ENCODE results near the gene HLA-G. TPM values are rescaled to one million over a fixed set of nuclear protein-coding genes. Genes with fewer than 3 reads are reported as not detected.
A peak's percentile ranks its signal among the peaks of the same experiment; 100 is the strongest.

The HLA-G gene
- total and polyA plus RNA-seq, 9 of the 15 experiments (the other 6 are each of a cell fraction or from before 2014, with no cell fraction given) = 0.13 TPM; not detected in 8

GRCh38 chr6:29815118-29815750, 12.4 kb upstream of the HLA-G start (continued):
- no peak for TF ChIP-seq ZNF395 (CRISPR knock-in tag; IDR thresholded peaks at IDR 0.05)
- TF ChIP-seq ZNF75A (CRISPR knock-in tag; IDR thresholded peaks at IDR 0.05) = no peak
- no peak for TF ChIP-seq ARID3B (CRISPR knock-in tag; IDR thresholded peaks at IDR 0.05; ENCODE audit: borderline replicate concordance)
- TF ChIP-seq ZNF512 (tag; IDR thresholded peaks at IDR 0.05) = no peak
- no peak for TF ChIP-seq FOSL1 (tag; conservative IDR thresholded peaks at IDR 0.05)
- no peak for TF ChIP-seq UBTF (IDR thresholded peaks at IDR 0.05; ENCODE audit: borderline replicate concordance in 1 of 2, low read depth in 2 of 2, low read length in 2 of 2)
- TF ChIP-seq RAD21 (CRISPR knock-in tag; conservative IDR thresholded peaks at IDR 0.05 in 1 of 2, IDR thresholded peaks at IDR 0.05 in 1 of 2) = no peak
- no peak for TF ChIP-seq THRB (CRISPR knock-in tag; conservative IDR thresholded peaks at IDR 0.05)
- no peak for TF ChIP-seq CBFB (CRISPR knock-in tag; IDR thresholded peaks at IDR 0.05)
- TF ChIP-seq GTF2A2 (tag; IDR thresholded peaks at IDR 0.05) = peak; percentile 95
- no peak for TF ChIP-seq SMARCA4 (IDR thresholded peaks at IDR 0.05)
- TF ChIP-seq TBP (optimal IDR thresholded peaks at IDR 0.05; ENCODE audit: low read depth, low read length) = peak; percentile 92
- no peak for TF ChIP-seq ETV1 (tag; conservative IDR thresholded peaks at IDR 0.05; ENCODE audit: low read depth)
- TF ChIP-seq NR1H2 (CRISPR knock-in tag; IDR thresholded peaks at IDR 0.05) = no peak
- TF ChIP-seq NCOR1 (IDR thresholded peaks at IDR 0.05) = peak; percentile 39
- TF ChIP-seq ZFP30 (CRISPR knock-in tag; IDR thresholded peaks at IDR 0.05; ENCODE audit: borderline replicate concordance) = no peak
- no peak for TF ChIP-seq ZNF740 (CRISPR knock-in tag; IDR thresholded peaks at IDR 0.05)
- no peak for TF ChIP-seq ZNF740 (tag; IDR thresholded peaks at IDR 0.05)
- no peak for TF ChIP-seq SMARCA5 (IDR thresholded peaks at IDR 0.05)
